Muscle of arm (tissue), 14 donors: ENCODE data around the gene COMMD8. TPM values are rescaled to one million over a fixed set of nuclear protein-coding genes. Genes with fewer than 3 reads are reported as not detected.
A peak's percentile ranks its signal among the peaks of the same experiment; 100 is the strongest.
"Not testable (repeated sequence)": the region's sequence is repeated elsewhere in the genome, so short reads cannot be mapped to it uniquely, and the experiment has no call there.

Experiments
- DNase-seq: peaks from one replicate; pipeline ENCODE4 v3.0.0-alpha.2; 2013
- long read RNA-seq, 11 donors: transcript quantifications; one replicate each; lab custom pipeline, GENCODE V29; 2026
- polyA plus RNA-seq, 12 donors: library from polyadenylated mRNA; unstranded; fragments of 120-200 nt; gene quantifications; one replicate each; pipeline ENCODE4 v1.2.1, GENCODE V29; 2013; ENCODE audit not compliant: insufficient read length in 12 of 12

COMMD8 gene
- polyA plus RNA-seq = 10 to 100 TPM in 11 of 12 donors, not detected in 1; 11.0 to 30.4 (median 19.2) TPM
- long read RNA-seq, donor 1, transcript COMMD8-201 (5 exons, 1,469 nt) = major isoform, 13 of 23 reads
- long read RNA-seq, donor 1, partial matches to known transcripts = 10 of 23 reads
- long read RNA-seq, donor 1, other reads (novel, unspliced or antisense) = 0 of 23 reads
- long read RNA-seq, donor 2, transcript COMMD8-201 (5 exons, 1,469 nt) = major isoform, 9 of 9 reads
- long read RNA-seq, donor 2, partial matches to known transcripts = 0 of 9 reads
- long read RNA-seq, donor 2, other reads (novel, unspliced or antisense) = 0 of 9 reads
- long read RNA-seq, donor 3, transcript COMMD8-201 (5 exons, 1,469 nt) = major isoform, 5 of 5 reads
- long read RNA-seq, donor 3, partial matches to known transcripts = 0 of 5 reads
- long read RNA-seq, donor 3, other reads (novel, unspliced or antisense) = 0 of 5 reads
- long read RNA-seq, donor 4, transcript COMMD8-201 (5 exons, 1,469 nt) = major isoform, 7 of 7 reads
- long read RNA-seq, donor 4, partial matches to known transcripts = 0 of 7 reads
- long read RNA-seq, donor 4, other reads (novel, unspliced or antisense) = 0 of 7 reads
- long read RNA-seq, donor 5, transcript COMMD8-201 (5 exons, 1,469 nt) = major isoform, 12 of 13 reads
- long read RNA-seq, donor 5, partial matches to known transcripts = 0 of 13 reads
- long read RNA-seq, donor 5, other reads (novel, unspliced or antisense) = 0 of 13 reads
- long read RNA-seq, donor 6, transcript COMMD8-201 (5 exons, 1,469 nt) = major isoform, 10 of 10 reads
- long read RNA-seq, donor 6, partial matches to known transcripts = 0 of 10 reads
- long read RNA-seq, donor 6, other reads (novel, unspliced or antisense) = 0 of 10 reads
- long read RNA-seq, donor 7, partial matches to known transcripts = 0 of 4 reads
- long read RNA-seq, donor 7, other reads (novel, unspliced or antisense) = 0 of 4 reads
- long read RNA-seq, donor 8, transcript COMMD8-201 (5 exons, 1,469 nt) = major isoform, 12 of 12 reads
- long read RNA-seq, donor 8, partial matches to known transcripts = 0 of 12 reads
- long read RNA-seq, donor 8, other reads (novel, unspliced or antisense) = 0 of 12 reads
- long read RNA-seq, donor 9, transcript COMMD8-201 (5 exons, 1,469 nt) = major isoform, 9 of 9 reads
- long read RNA-seq, donor 9, partial matches to known transcripts = 0 of 9 reads
- long read RNA-seq, donor 9, other reads (novel, unspliced or antisense) = 0 of 9 reads
- long read RNA-seq, donor 10, transcript COMMD8-201 (5 exons, 1,469 nt) = major isoform, 16 of 16 reads
- long read RNA-seq, donor 10, partial matches to known transcripts = 0 of 16 reads
- long read RNA-seq, donor 10, other reads (novel, unspliced or antisense) = 0 of 16 reads
- long read RNA-seq, donor 11, transcript COMMD8-201 (5 exons, 1,469 nt) = major isoform, 16 of 16 reads
- long read RNA-seq, donor 11, partial matches to known transcripts = 0 of 16 reads
- long read RNA-seq, donor 11, other reads (novel, unspliced or antisense) = 0 of 16 reads

- DNase-seq = peak; percentile 96
Observed at GRCh38 chr4:47463235-47463956, at the start of gene COMMD8. TSS of gene COMMD8 (minus strand) at chr4:47463702. CDS start at chr4:47463651, 51 bp downstream.

- DNase-seq = no peak
Observed at GRCh38 chr4:47510506-47511143, 47.1 kb upstream of the COMMD8 start.

GRCh38 chr4:47505666-47506065 is 42.2 kb upstream of the COMMD8 start:
- DNase-seq = no peak

GRCh38 chr4:47505147-47505546 is 41.6 kb upstream of the COMMD8 start:
- DNase-seq = no peak

GRCh38 chr4:47500776-47501175 is 37.3 kb upstream of the COMMD8 start:
- no peak for DNase-seq

GRCh38 chr4:47499700-47500099 is 36.2 kb upstream of the COMMD8 start:
- DNase-seq = no peak

GRCh38 chr4:47498899-47499298 is 35.4 kb upstream of the COMMD8 start:
- DNase-seq = no peak

- DNase-seq = no peak
Observed at GRCh38 chr4:47494124-47494430, 30.6 kb upstream of the COMMD8 start.

- DNase-seq = no peak
Observed at GRCh38 chr4:47493238-47494123, 30.0 kb upstream of the COMMD8 start.

GRCh38 chr4:47490550-47490949 is 27.0 kb upstream of the COMMD8 start:
- DNase-seq = no peak

- no peak for DNase-seq
Observed at GRCh38 chr4:47488706-47489105, 25.2 kb upstream of the COMMD8 start.

GRCh38 chr4:47486727-47487126 is 23.2 kb upstream of the COMMD8 start:
- DNase-seq = not testable (repeated sequence)

GRCh38 chr4:47486231-47486673 is 22.8 kb upstream of the COMMD8 start:
- peak; percentile 37 for DNase-seq

- DNase-seq = peak; percentile 36
Observed at GRCh38 chr4:47485768-47486167, 22.3 kb upstream of the COMMD8 start.

- DNase-seq = peak; percentile 96
Observed at GRCh38 chr4:47485047-47485692, 21.7 kb upstream of the COMMD8 start, which contains the start of gene ATP10D. TSS of gene ATP10D (plus strand) at chr4:47485275. CDS start at chr4:47512541, 27,266 bp downstream.

GRCh38 chr4:47484168-47484567 is 20.7 kb upstream of the COMMD8 start:
- DNase-seq = no peak

- no peak for DNase-seq
Observed at GRCh38 chr4:47483745-47484144, 20.2 kb upstream of the COMMD8 start.

- no peak for DNase-seq
Observed at GRCh38 chr4:47482326-47482725, 18.8 kb upstream of the COMMD8 start.
